GM12878 (cell line): ENCODE data around the gene OGDHL. TPM values are rescaled to one million over a fixed set of nuclear protein-coding genes. Genes with fewer than 3 reads are reported as not detected.

ENCODE experiments used
- ATAC-seq: fragments of 200-7000 bp; cut with Tn5 transposase; 3 replicates; pipeline ENCODE4 v1.9.1; 2020; ENCODE audit warnings: mild to moderate bottlenecking, moderate library complexity
- BruUV-seq: library from RNA; stranded (reverse); fragments of 400-500 nt; replicated peaks from 2 replicates; lab custom pipeline; 2021; lab: Mats Ljungman, UMichigan
- CTCF ChIA-PET: fragments of 300-600 bp; sonication (Branson Sonifier 250); formaldehyde crosslinking; extraction: SDS; loops from one replicate; lab custom pipeline; 2021; ENCODE audit warnings: inconsistent platforms; lab: Yijun Ruan, JAX
- POLR2A ChIA-PET: fragments of 350-600 bp; formaldehyde crosslinking; extraction: SDS; loops from one replicate; lab custom pipeline; 2021; ENCODE audit warnings: inconsistent platforms; lab: Charles Lee
- RAD21 ChIA-PET: fragments of 300-600 bp; sonication (Branson Sonifier 250); formaldehyde crosslinking; loops from one replicate; lab custom pipeline; 2023; ENCODE audit warnings: antibody characterized with exemption; ENCODE audit not compliant: unreplicated experiment; lab: Charles Lee
- SMC1A ChIA-PET: fragments of 300-600 bp; sonication (Branson Sonifier 250); formaldehyde crosslinking; loops from one replicate; lab custom pipeline; 2023; ENCODE audit not compliant: unreplicated experiment, uncharacterized antibody; lab: Charles Lee
- DNase-seq: peaks from one replicate; pipeline ENCODE4 v3.0.0-alpha.2; 2011; ENCODE audit warnings: low read depth, low spot score
- FAIRE-seq: peaks from 3 replicates; lab custom pipeline; 2011; peaks lifted over from hg19 to GRCh38; lab: Jason Lieb, UNC
- H2AFZ ChIP-seq: 2 replicates; pipeline ENCODE4 v1.6.0; 2011; ENCODE audit warnings: low read depth, low read length, control low read depth; ENCODE audit not compliant: control insufficient read depth
- H3K27ac ChIP-seq: 2 replicates; pipeline ENCODE4 v1.5.1; 2011; ENCODE audit warnings: control low read depth; ENCODE audit not compliant: control insufficient read depth, insufficient read depth
- H3K27me3 ChIP-seq, 2 experiments: replicated peaks in 1 of 2; 2 replicates each; pipeline versions ENCODE4 v1.6.0 to v1.6.1; 2011; ENCODE audit warnings: low read length in 1 of 2; ENCODE audit not compliant: control insufficient read depth in 2 of 2, insufficient read depth in 2 of 2
- H3K36me3 ChIP-seq, 2 experiments: 2 replicates each; pipeline ENCODE4 v1.5.1; 2011; ENCODE audit warnings: low read length in 1 of 2; ENCODE audit not compliant: control insufficient read depth in 2 of 2, insufficient read depth in 2 of 2
- H3K4me1 ChIP-seq: 2 replicates; pipeline ENCODE4 v1.6.1; 2011; ENCODE audit warnings: mild to moderate bottlenecking, low read length, moderate library complexity, mixed read lengths; ENCODE audit not compliant: control insufficient read depth, insufficient read depth
- H3K4me2 ChIP-seq: 2 replicates; pipeline ENCODE4 v1.6.0; 2011; ENCODE audit warnings: control low read depth; ENCODE audit not compliant: control insufficient read depth, insufficient read depth
- H3K4me3 ChIP-seq: fragments of 200-600 bp; sonication (generic); 2 replicates; pipeline ENCODE4 v1.5.1; 2016
- H3K79me2 ChIP-seq: 2 replicates; pipeline ENCODE4 v1.6.0; 2011; ENCODE audit warnings: low read length; ENCODE audit not compliant: control insufficient read depth, insufficient read depth
- H3K9ac ChIP-seq: 2 replicates; pipeline ENCODE4 v1.8.0; 2011; ENCODE audit warnings: low read length, control low read depth, mixed read lengths; ENCODE audit not compliant: control insufficient read depth, insufficient read depth
- H3K9me3 ChIP-seq: replicated peaks from 3 replicates; pipeline ENCODE4 v1.5.1; 2011; ENCODE audit warnings: mild to moderate bottlenecking, low read length; ENCODE audit not compliant: control insufficient read depth, insufficient read depth
- H4K20me1 ChIP-seq: 2 replicates; pipeline ENCODE4 v1.6.0; 2011; ENCODE audit not compliant: control insufficient read depth, insufficient read depth
- E2F8 ChIP-seq: fragments of 450-650 bp; IDR thresholded peaks from 2 replicates; pipeline ENCODE4 v1.6.1; 2018; ENCODE audit warnings: mild to moderate bottlenecking, low read depth, moderate library complexity; ENCODE audit not compliant: partially characterized antibody
- FOS ChIP-seq: IDR thresholded peaks from 3 replicates; pipeline ENCODE4 v1.6.1; 2011; ENCODE audit warnings: borderline replicate concordance; ENCODE audit not compliant: insufficient read length; ENCODE audit errors: extremely low read depth
- IRF5 ChIP-seq: fragments of 450-650 bp; IDR thresholded peaks from 2 replicates; pipeline ENCODE4 v1.6.1; 2017; ENCODE audit warnings: borderline replicate concordance
- MXI1 ChIP-seq: fragments of 150-350 bp; IDR thresholded peaks from 2 replicates; pipeline ENCODE4 v1.6.1; 2011; ENCODE audit warnings: low read depth, mild to moderate bottlenecking, inconsistent platforms, low read length, improper control_type of control experiment
- POU2F2 ChIP-seq: IDR thresholded peaks from 3 replicates; pipeline ENCODE4 v1.6.1; 2011; ENCODE audit warnings: low read depth, mild to moderate bottlenecking, low read length, borderline replicate concordance
- RELA ChIP-seq: fragments of 450-650 bp; IDR thresholded peaks from 2 replicates; pipeline ENCODE4 v1.8.0; 2014; ENCODE audit warnings: borderline replicate concordance; ENCODE audit not compliant: partially characterized antibody
- RUNX3 ChIP-seq: IDR thresholded peaks from 2 replicates; pipeline ENCODE4 v1.6.1; 2012; ENCODE audit warnings: low read length, inconsistent platforms
- SREBF1 ChIP-seq: IDR thresholded peaks from 2 replicates; pipeline ENCODE4 v1.6.1; 2012; ENCODE audit warnings: mild to moderate bottlenecking, low read length
- SUPT20H ChIP-seq: IDR thresholded peaks from 2 replicates; pipeline ENCODE4 v1.6.1; 2011; ENCODE audit warnings: low read depth, mild to moderate bottlenecking, low read length, moderate library complexity, borderline replicate concordance; ENCODE audit not compliant: control insufficient read depth
- WGBS: methylation state at CpG from one replicate; pipeline ENCODE4 v1.1.6; 2016; ENCODE audit warnings: low lambda C conversion rate; ENCODE audit not compliant: insufficient replicate concordance, insufficient coverage; ENCODE audit errors: missing lambda C conversion rate; 5-methylcytosine and 5-hydroxymethylcytosine counted together
- in situ Hi-C: fragments of 300-500 bp; cut with MboI; formaldehyde crosslinking; loops from 9 replicates; pipeline ENCODE4 v1.14.3; 2018; ENCODE audit warnings: mixed read lengths
- intact Hi-C: fragments of 100-400 bp; cut with micrococcal nuclease; formaldehyde crosslinking; loops from one replicate; pipeline ENCODE4 v1.14.2; 2022; ENCODE audit not compliant: unreplicated experiment
- polyA plus RNA-seq, 11 experiments: library from polyadenylated mRNA; depleted of rRNA in 4 of 11; unstranded in 6 of 11; stranded (reverse) in 5 of 11; fragments of >200 nt; fragmentation: Nextera tagmentation in 4 of 11; fragmentation: Illumina TruSeq in 1 of 11; extraction: Ambion mirVana in 4 of 11; extraction: Trizol in 1 of 11; gene quantifications; 1 replicate in 1 of 11; 2 replicates in 10 of 11; pipeline versions ENCODE4 v1.2.1 to v1.2.3, GENCODE V29; 2011 to 2016; ENCODE audit warnings: inconsistent platforms in 2 of 11, missing spikeins in 2 of 11, low read depth in 1 of 11
- total RNA-seq, 4 experiments: library from RNA; depleted of rRNA in 3 of 4; stranded (reverse); fragments of >200 nt in 3 of 4; fragmentation: Illumina TruSeq in 1 of 4; extraction: Trizol in 1 of 4; gene quantifications; 2 replicates each; pipeline versions ENCODE4 v1.2.1 to v1.2.3, GENCODE V29; 2013 to 2021

Gene OGDHL
- total and polyA plus RNA-seq, 10 of the 15 experiments (the other 5 are each of a cell fraction or from before 2014, with no cell fraction given) = 0.02 to 13.3 (median 0.34) TPM

GRCh38 chr10:49784681-49785080 is 22.6 kb upstream of the OGDHL start:
- no peak overlapping the region for H2AFZ ChIP-seq
- ChIA-PET SMC1A (no interaction called here), CTCF (interaction anchor here (0.8 kb wide), 1 partner anchor 10 kb away, joined by 3 read pairs; no protein-coding TSS in a partner anchor), RAD21 (no interaction called here), POLR2A (no interaction called here)
- TF ChIP-seq SREBF1 = no peak
- TF ChIP-seq FOS = no peak
- no peak for TF ChIP-seq MXI1
- TF ChIP-seq RUNX3 = no peak
- no peak for TF ChIP-seq POU2F2
- no peak for TF ChIP-seq E2F8
- no peak for TF ChIP-seq RELA
- TF ChIP-seq SUPT20H = no peak
- no peak for TF ChIP-seq IRF5
- H3K27me3 ChIP-seq = no peaks in the 10 kb centered on the region; a peak in 1 of 4 replicates
- H3K9me3 ChIP-seq = no peaks in the 10 kb centered on the region
- FAIRE-seq = no peak
- no peak overlapping the region for H3K4me2 ChIP-seq
- H3K4me3 ChIP-seq = no peak overlapping the region
- DNase-seq = no peak
- no peaks in the 10 kb centered on the region for H4K20me1 ChIP-seq
- H3K36me3 ChIP-seq = no peaks in the 10 kb centered on the region
- 41% methylated on average over 8 of the region's 8 CpGs for WGBS
- no peak overlapping the region for H3K27ac ChIP-seq
- H3K9ac ChIP-seq = no peak overlapping the region
- in situ Hi-C loops (no loop called here), intact Hi-C loops (no loop called here)
- H3K79me2 ChIP-seq = no peaks in the 10 kb centered on the region
- no peak for ATAC-seq
- H3K4me1 ChIP-seq = no peaks in the 10 kb centered on the region
- no TSS peak for BruUV-seq
